ENCODE data around the gene LBP.
"Not testable (repeated sequence)": the region's sequence is repeated elsewhere in the genome, so short reads cannot be mapped to it uniquely, and the experiment has no call there.

The LBP gene

DNA sequence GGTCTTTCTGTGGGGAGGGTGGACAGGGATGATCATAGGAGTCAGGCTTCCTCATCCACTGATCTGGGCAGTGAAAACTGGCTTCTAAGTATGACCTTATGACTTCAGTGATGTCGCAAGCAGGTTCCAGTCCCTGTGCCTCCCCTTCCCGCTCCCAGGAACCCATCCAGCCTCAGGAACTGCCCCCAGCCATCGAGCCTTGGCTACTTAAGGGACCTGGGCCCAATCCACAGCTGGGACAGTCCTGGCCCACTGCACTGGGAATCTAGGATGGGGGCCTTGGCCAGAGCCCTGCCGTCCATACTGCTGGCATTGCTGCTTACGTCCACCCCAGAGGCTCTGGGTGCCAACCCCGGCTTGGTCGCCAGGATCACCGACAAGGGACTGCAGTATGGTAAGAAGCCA, at the start of gene LBP:
LBP (plus strand) TSS at position 236 of the 405 bp plus-strand sequence; CDS start at position 271, 35 bp downstream.
- DNase-seq: no peak

- DNase-seq: no peak
These were observed 48.2 kb upstream of the LBP start for GRCh38 chr20:38297916-38298674.

DNA sequence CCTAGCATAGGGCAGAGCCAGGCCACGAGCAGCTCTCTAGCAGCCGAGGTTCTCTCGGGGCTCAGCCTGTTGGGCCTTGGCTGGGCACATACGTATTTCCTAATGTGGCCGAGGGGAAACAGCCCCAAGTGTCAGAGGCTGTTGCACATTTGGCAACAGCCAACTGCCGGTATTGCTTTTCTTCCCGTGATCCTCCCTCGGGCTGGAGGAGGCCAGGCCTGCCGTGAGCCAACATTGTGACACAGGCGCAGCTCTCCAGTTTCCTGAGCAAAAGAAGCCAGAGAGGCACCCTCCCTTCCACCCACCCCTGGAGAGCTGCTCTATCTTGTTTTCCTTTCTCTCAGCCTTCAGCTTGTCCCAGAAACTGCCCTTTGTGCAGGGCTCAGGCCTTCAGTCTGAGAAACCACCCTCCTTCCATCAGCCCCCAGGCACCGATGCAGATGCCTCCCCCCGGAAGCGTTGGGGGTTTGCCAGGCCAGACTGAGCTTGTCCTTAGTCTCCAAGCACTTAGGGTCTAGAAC, 47.5 kb upstream of the LBP start:
- DNase-seq: no peak

DNA sequence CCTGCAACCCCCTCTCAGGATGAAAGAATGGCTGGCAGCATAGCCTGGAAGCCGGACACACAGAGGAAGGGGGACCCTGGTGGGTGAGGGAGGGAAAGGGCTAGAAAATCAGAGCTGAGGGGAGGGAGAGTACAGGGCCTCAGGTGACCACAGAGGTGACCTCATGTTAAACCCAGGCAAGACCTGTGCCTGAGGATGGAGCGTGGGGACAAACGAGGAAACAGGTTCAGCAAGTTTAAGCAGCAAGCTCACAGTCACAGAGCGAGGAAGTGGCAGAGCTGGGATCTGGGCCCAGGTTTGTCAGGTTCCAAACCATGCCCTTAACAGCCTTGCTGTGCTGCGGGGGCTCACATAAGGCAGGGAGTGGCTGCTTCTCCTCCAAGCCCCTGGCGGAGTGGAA, 46.3 kb upstream of the LBP start:
- no peak for DNase-seq

DNA sequence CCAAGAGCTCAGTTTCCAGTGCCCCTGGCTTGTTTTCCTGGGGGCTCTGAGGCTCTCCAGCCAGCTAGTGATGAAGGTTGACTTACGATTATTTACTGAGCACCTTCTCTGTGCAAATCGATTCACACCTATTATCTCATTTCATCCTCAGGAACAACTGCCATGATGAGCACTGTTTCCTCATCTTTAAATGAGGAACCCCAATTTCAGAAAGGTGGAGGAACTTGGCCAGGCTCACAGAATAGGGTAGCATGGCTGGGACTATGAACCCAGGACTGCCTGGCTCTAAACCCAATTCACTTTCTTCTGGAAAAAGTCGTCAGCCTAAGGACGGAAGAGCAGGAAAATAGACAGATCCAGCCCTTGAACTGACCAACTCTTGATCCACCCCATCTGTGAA, 45.8 kb upstream of the LBP start:
- DNase-seq: no peak

GRCh38 chr20:38301309-38301708, 45.0 kb upstream of the LBP start:
- no peak for DNase-seq

DNA sequence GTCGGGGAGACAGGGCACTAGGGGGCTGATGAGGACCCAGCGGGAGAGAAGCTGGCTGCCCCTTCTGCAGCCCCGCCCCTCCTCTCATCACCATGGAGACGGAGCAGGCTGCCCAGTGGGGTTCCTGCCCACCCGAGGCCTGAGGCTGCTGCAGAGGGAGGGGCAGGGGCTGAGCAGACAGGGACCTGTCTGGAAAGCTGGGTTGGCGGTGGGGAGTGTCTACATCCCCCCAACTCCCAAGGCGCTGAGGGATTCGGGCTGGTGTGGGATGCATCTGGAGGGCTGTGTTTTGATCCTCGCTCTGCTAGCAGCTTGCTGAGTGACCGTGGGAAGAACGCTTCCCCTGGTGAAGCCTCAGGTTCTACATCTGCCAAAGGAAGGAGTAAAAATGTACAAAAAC, 43.5 kb upstream of the LBP start:
- no peak for DNase-seq

DNA sequence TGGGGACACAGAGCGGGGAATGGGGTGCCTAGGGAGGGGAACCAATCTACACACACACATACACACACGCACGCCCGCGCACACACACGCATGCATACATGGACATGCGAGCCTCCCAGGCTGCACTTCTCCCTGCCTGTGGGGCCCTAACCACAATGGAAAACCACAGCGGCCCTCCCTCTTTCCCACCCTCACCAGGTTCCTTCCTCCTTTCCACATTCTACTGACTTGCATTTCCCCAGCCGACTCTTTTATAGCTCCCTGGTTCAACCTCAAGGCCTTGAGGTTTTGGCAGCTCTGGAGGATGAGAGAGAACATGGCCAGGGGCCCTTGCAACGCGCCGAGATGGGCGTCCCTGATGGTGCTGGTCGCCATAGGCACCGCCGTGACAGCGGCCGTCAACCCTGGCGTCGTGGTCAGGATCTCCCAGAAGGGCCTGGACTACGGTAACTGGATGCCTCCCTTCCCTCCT, 42.3 kb upstream of the LBP start, which contains the start of gene BPI:
BPI (plus strand) TSS at position 249 of the 472 bp plus-strand sequence; CDS start at position 317, 68 bp downstream.
- DNase-seq: no peak

DNA sequence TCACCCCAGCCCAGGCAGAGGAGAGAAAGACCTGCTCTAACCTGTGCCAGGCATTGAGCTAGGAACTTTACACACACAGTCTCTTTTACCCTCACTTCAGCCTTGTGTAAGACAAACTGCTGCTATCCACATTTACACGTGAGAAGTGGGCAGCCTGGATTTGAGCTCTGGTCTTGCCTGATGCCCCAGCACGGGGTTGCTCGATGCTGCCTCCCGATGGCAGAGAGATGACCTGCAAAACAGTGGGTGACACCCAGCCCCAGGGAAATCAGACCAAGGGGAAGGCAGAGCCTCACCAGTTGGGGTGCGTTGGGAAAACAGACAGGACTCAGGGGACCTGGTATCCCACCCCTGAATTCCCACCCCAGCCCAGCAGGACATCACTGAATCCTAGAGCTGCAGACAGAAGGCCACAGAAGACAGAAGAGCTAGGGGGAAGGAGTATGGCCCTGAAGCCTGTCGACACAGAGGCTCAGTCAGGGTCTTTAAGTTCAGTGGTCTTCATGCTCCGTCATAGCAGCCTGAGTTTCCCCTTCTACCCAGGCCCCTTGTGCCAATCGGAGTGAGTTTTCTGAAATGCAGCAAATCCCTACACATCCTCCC, 41.3 kb upstream of the LBP start:
- no peak for DNase-seq

- no peak for DNase-seq
These were observed 40.7 kb upstream of the LBP start for GRCh38 chr20:38305541-38305940.

DNA sequence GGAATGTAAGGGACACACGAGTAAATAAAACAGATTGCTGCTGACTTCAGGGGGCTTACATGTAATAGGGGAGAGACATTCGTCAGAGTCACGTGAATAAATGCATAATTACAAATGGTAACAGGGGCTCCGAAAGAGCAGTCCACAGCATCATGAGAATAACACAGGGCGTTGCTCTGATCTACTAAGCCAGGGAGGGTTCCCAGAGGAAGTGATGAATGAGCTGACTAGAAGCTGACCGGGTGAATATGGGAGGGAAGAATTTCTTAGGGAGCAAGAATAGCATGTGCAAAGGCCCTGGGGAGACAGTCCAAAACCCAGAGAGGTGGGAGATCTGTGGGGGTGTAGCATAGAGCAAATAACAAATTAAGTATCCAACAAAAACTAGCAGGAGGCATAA, 39.9 kb upstream of the LBP start:
- DNase-seq: no peak

DNA sequence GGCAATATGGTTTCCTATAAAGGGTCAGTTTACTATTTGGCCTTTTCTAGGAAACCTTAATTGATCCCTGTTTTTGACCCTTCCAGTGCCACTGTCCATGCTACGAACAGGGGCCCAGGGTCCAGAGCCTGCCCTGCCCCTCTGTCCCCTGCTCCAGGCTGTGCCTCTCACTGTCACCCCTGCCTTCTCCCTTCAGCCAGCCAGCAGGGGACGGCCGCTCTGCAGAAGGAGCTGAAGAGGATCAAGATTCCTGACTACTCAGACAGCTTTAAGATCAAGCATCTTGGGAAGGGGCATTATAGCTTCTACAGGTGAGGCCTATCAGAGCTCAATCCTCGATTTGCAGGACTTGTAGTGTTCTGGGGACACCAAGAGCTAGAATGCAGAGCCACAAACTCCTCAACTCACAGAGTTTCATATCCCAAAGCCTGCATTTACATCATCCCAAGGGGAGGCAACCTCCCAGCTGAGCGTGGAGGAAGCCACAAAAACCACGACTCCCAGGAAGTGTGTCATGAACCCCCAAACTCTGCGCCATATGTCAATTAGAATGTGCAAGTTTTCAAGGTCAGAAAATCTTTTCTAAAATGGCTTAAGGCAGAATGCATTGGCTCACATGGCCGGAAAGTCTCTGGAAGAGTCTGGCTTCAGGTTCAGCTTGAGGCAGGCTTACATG, 38.8 kb upstream of the LBP start:
- DNase-seq: no peak

GRCh38 chr20:38308047-38308438, 38.2 kb upstream of the LBP start:
- no peak for DNase-seq

DNA sequence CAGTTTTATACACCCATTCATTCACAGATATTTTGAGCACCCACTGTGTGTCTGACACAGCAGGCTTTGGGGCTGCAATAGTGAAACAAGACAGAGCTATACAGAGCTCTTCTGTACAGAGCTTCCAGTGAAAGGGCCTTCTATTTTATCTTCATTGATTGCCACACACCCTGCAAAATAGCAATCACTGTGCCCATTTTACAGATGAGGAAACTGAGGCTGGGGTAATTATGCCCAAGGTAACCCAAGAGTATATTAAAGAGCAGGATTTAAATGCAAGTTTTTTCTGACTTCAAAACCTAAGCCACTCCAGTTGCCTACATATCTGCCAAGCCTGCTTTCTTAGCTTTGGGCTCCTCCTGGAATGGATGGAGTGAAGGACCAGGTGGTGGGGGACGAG, 37.8 kb upstream of the LBP start:
- no peak for DNase-seq

- no peak for DNase-seq
These were observed 35.2 kb upstream of the LBP start for GRCh38 chr20:38311091-38311490.

GRCh38 chr20:38311491-38311890, 34.8 kb upstream of the LBP start:
- no peak for DNase-seq

DNA sequence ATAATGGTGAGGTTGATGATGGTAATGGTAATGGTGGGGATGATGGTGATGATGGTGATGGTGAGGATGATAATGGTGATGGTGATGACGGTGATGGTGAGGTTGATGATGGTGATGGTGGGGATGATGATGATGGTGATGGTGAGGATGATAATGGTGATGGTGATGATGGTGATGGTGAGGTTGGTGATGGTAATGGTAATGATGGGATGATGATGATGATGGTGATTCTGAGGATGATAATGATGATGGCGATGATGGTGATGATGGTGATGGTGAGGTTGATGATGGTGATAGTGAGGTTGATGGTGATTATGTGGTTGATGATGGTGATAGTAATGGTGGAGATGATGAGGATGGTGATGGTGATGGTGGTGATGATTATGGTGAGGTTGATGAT, 32.6 kb upstream of the LBP start:
- no peak for DNase-seq

GRCh38 chr20:38314350-38314749, 31.9 kb upstream of the LBP start:
- not testable (repeated sequence) for DNase-seq

GRCh38 chr20:38315290-38315966, 30.9 kb upstream of the LBP start:
- no peak for DNase-seq

GRCh38 chr20:38316341-38316740, 29.9 kb upstream of the LBP start:
- DNase-seq: no peak

GRCh38 chr20:38317422-38317821, 28.9 kb upstream of the LBP start:
- DNase-seq: no peak

DNA sequence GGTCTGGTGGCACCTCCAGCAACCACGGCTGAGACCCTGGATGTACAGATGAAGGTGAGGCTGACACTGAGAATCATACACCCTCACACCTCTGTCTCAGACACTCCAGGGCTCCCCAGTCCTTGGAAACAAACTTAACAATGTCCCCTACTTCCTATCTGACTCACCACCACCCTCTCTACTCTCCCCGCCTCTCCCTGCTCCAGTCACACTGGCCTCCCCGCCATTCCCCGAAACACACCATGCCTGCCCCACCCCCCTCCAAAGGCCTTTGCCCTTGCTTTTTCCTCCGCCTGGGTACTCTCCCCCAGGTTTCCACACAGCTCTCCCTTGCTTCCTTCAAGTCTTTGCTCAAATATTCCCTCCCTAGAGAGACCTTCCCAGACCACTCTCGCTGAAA, 26.1 kb upstream of the LBP start:
- no peak for DNase-seq

DNA sequence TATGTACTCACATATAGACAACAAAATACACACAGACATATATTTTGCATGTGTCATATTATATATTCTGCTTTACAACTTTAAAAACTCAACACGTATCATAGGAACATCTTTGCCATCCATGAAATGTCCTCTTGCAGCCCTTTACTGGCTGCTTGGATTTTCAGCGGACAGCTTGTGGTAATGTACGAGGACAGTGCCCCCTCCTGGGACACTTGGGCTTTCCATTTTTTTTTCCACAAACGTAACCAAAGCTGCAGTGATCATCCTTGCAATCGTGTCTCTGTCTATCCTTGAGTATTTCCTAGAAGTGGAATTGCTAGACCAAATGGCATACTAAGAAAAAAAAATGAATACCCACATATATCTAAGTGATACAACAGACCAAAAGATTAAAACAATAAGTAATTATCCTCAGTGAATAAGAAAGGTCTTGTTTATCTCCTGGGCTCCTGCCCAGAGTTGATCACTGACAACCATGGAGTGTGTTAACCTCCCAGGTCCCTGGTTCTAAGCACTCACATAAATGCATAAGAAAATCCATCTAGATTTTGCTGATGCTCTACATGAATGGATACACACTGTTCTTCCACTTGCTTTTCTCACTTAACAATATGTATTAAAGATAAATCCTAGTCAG, 24.2 kb upstream of the LBP start:
- DNase-seq: no peak
